ENCODE measurements around the gene GPR37.

Gene GPR37

DNA sequence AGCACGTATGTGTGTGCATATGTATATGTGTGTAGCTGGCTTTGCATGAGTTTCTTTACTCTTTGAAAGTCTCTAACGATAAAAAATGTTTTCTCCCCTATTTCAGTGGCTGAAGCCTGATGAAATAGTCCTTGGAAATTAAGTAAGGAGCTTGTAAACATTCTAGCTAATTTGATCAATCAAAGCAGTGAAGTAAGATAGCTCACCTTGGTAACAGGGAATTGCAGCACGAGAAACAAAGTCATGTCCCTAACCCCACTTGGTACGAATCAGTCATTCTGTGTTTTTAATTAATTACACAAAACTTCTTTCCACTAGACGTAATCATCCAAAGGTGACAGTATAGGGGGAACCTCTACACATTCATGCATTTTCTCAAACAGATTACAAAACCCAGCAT is 41.5 kb downstream of the GPR37 start:
- no peak for DNase-seq

DNA sequence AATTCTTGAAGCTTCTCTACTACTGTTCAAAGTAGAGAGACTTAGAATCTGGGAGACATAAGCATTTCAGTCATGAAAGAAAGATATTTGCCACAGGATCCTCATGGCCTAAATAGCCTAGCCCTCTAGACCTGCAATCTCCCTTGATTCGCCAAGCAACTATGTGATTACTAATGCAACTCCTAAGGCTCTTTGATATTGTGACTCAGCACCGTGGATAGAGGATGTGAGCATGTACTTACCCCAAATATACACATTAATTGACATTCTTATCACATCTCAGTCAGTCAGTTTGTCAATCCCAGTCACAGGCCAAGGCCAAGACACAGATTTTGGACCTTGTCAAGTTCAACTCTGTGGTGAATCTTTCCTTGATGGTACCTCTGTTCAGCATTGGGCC is 42.6 kb downstream of the GPR37 start:
- DNase-seq: no peak

DNA sequence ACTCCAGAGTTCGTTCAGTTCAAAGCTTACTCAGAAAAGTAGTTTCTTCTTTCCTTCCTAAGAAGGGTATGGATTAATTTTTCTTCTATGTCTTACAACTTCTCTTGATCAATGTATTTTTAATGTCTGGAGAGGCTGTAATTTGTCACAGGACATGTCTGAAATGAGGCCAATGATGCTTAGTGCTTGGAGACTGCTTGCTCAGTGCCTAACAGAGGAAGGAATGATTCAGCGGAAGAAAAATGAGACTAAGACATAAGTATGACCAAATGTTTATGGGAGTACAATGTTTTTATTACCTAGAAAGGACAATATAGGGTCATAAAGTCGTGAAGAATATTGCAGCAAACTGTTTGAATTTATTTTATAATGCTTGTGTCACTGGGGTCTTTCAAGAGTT is 43.3 kb downstream of the GPR37 start:
- DNase-seq: no peak

DNA sequence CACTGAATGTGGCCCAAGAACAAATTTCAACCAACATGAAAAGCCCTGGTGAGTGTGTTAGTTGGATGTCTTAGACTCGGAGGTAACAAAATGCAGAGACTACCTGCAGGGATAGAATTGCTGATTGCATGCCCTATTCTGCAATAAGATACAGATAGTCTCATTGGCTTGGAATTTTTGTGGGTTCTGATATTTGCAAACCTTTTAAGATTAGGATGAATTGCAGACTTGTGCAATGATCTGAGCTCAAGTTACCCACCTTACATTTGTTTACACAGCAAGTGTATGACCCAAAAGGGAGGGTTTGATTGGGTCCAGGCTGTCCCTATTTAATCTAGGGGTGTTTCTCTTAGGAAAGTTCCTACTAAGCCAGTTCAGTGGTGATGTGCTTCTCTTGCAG is 45.4 kb downstream of the GPR37 start:
- no peak for DNase-seq

DNA sequence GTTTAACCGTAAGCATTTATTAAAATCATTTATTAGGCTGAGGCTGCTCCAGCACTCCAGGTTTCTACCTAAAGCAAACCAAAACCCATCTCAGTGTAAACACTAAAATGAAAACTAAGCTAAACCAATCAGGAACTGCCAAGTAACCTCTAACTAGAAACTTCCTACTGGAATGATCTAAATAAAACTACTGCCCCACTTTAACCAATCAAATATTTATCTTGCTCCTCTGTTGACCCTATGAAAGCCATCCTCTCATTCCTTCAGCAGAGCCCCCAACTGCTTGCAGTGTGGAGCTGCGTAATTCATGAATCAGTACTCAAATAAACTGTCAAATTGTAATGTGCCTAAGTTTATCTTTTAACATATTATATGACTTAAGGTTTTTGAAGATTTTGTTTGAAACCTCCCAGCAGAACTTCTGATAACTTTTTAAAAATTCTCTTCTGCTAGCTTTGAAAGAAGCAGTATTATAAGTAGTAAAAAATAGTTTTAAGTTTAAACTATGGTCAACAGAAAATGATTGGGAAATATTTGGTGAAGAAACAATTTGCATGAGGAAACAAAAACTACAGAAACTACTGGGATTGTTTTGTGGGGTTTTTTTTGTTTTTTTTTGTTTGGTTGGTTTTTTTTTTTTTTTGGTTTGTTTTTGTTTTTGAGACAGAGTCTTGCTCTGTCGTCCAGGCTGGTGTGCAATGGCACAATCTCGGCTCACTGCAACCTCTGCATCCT is 47.4 kb downstream of the GPR37 start:
- DNase-seq: no peak

DNA sequence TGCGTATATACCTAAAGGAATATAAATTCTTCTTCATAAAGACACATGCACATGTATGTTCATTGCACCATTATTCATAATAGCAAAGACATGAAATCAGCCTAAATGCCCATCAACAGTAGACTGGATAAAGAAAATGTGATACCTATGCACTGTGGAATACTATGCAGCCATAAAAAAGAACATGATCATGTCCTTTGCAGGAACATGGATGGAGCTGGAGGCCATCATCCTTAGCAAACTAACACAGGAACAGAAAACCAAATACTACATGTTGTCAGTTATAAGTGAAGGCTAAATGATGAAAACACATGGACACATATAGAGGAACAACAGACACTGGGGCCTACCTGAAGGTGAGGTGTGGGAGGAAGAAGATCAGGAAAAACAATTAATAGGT is 48.7 kb downstream of the GPR37 start:
- DNase-seq: no peak

DNA sequence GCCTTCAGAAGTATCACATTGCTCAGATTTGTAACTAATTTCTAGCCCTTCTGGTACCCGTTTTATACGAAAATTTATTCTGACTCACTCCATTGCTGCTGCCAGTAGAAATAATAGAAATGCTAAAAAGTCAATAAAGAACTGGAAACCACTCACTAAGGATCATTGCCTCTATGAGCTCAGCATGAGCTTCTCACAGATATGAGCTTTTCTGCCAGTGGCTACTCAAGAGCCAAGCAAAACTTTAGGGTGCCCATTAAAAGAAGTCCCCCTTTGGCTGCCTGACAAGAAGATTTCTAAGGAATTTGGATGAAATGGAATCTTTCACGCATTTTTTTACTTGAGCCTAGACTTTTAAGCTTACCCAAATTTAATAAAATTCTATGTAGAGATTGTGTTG is 52.5 kb downstream of the GPR37 start:
- no peak for DNase-seq

DNA sequence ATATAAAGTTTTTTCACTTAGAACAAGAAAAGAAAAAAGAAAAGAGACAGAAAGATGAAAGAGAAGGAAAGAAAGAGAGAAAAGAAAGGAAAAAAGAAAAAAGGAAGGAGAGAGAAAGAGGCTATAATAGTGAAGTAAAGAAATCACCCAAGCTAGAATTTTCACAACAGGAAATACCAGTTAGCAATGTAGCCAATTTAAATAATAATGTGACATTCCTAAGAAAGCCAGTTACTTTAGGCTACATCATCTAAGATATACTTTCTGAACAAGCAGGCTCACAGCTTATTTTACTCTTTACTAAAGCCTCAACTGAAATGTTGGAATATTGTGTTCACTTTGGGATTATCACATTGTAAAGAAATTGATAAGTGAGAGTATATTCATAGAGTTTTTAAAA is 53.6 kb downstream of the GPR37 start:
- no peak for DNase-seq

DNA sequence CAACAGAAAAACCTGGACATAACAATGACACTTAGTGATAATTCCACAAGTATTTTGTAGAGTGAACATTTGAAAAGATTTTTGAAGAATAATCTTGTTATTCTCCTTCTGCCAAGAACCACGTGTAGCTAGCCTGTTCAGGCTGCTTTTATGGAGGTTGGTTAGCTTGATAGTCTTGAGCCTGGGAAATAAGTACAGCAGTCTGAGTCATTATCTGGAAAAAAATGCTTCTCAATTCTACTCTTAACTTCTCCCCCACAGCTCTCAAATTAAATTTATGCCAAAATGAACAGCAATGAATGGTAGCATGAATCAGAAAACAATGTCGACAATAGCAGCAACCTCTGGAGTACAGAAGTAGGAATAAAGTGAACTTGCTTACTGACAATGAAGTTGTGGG is 63.2 kb downstream of the GPR37 start:
- no peak for DNase-seq

DNA sequence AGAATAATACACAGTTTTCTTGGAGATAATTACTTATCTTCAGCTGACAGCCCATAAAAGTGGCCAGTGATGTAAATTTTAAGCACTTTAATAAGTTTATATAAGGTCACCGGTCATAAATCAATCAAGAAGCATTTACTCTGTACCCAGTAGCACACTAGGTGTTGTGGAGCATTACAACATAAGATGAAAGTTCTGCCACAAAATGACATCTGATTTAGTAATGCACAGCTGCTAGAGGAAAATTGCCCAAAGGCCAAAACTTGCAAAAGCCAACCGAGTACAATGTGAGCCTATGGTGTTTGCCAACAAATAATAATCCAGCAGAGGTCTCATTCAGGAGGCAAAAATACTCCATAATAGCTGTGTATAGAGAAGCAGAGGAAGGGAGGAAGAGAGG is 63.6 kb downstream of the GPR37 start:
- DNase-seq: no peak

DNA sequence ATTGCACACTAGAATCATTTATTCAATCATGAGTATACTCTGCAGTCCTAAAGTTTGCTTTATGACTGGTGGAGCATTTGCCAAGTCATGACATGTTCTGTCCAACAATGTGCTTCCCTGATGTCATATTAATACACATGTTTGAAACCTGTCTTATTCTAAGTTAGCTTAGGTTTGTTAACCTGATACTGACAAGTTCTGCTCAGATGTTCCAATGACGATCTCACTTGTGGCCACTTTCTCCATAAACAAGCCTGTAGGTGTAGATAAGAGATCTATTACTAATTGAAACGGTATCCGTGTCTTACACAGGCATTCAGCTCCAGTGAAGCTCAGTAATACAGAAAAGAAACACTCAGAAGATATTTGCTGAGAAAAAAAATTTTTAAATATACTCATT is 64.9 kb downstream of the GPR37 start:
- DNase-seq: no peak

DNA sequence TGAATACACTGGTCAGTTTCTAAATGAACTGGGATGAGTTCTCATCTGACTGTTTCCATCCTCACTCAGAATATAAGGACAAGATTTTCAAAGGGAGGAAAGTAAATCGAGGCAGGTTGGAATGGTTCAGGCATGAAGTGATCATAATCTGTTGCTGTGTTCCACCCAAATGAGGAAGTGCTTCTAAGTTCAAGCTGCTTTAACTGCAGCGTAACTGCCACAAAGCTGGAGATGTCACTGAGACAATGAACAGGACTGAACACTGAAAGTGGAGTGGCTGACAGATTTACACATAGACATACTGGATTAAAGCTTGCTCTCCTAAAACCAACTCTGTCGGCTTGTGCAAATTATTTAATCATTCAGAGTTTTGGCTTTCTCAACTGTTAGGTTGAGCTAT is 66.6 kb downstream of the GPR37 start:
- peak; percentile 2 for DNase-seq

DNA sequence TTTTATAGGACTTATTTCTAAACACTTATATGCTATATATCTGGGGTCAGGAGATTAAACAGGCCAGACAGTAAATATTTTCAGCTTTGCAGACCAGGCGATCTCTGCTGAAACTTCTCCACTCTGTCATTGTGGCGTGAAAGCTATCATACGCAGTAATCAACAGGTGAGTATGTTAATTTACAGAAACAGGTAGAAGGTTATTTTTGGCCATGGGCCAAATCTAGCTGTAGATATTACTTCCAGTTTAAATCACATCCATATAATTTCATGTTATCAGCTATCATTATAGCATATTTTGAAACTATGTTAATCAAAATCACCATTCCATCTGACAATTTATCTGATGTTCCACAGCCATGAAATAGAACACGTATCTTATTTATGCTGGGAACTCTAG is 67.8 kb downstream of the GPR37 start:
- no peak for DNase-seq

Data from GDM1 (cell line).